Pancreas (tissue), 10 donors: ENCODE data around the gene RFX8. TPM values are rescaled to one million over a fixed set of nuclear protein-coding genes. Genes with fewer than 3 reads are reported as not detected.
"Not testable (repeated sequence)": the region's sequence is repeated elsewhere in the genome, so short reads cannot be mapped to it uniquely, and the experiment has no call there.

ENCODE experiments used
- ATAC-seq, 4 donors: fragments of 200-7000 bp; cut with Tn5 transposase; one replicate each; pipeline versions ENCODE4 v1.8.0 to v1.9.1; 2020; ENCODE audit warnings: mild to moderate bottlenecking in 4 of 4, moderate library complexity in 4 of 4
- DNase-seq, 6 donors: peaks; one replicate each; pipeline ENCODE4 v3.0.0-alpha.2; 2020
- FAIRE-seq: peaks from 2 replicates; lab custom pipeline; 2012; peaks lifted over from hg19 to GRCh38; lab: Jason Lieb, UNC
- H3K27ac ChIP-seq, 4 donors: fragments of 200-600 bp; sonication (generic); 1 replicate in 3 of 4; 2 replicates in 1 of 4; pipeline versions ENCODE4 v1.5.0 to v1.8.0; 2020
- H3K27me3 ChIP-seq, 4 donors: fragments of 200-600 bp; one replicate each; pipeline ENCODE4 v1.8.0; 2021
- H3K36me3 ChIP-seq, 3 donors: fragments of 200-600 bp; sonication (generic) in 1 of 3; one replicate each; pipeline versions ENCODE4 v1.5.0 to v1.8.0; 2020 to 2021
- H3K4me1 ChIP-seq, 3 donors: fragments of 200-600 bp; one replicate each; pipeline ENCODE4 v1.8.0; 2021
- H3K4me3 ChIP-seq, 4 donors: fragments of 200-600 bp; sonication (generic) in 2 of 4; one replicate each; pipeline versions ENCODE4 v1.5.0 to v1.8.0; 2020 to 2021
- H3K9me3 ChIP-seq, 4 donors: fragments of 200-600 bp; one replicate each; pipeline ENCODE4 v1.8.0; 2021
- CTCF ChIP-seq, 4 donors: fragments of 200-600 bp; sonication (generic) in 3 of 4; IDR thresholded peaks; one replicate each; pipeline versions ENCODE4 v1.5.0 to v1.8.0; 2021; ENCODE audit warnings: antibody characterized with exemption in 4 of 4
- WGBS, 2 donors: extraction: QIAGEN DNeasy Blood & Tissue Kit; methylation state at CpG; one replicate each; pipeline ENCODE4 v1.1.7; 2013; 5-methylcytosine and 5-hydroxymethylcytosine counted together
- intact Hi-C, 3 donors: fragments of 100-400 bp; cut with DNase I; formaldehyde crosslinking; loops; one replicate each; pipeline versions ENCODE4 v1.11.1 to v1.14.2; 2022
- polyA plus RNA-seq, 2 donors: library from polyadenylated mRNA; stranded (reverse); fragments of 200-250 nt; gene quantifications; one replicate each; pipeline ENCODE4 v1.2.3, GENCODE V29; 2013
- total RNA-seq, 6 donors: library from RNA; stranded (reverse); fragmentation: NEBNext Ultra II Directional in 4 of 6; extraction: Animal tissue kit (Norgen Biotek cat#: 25700) in 4 of 6; gene quantifications; one replicate each; pipeline versions ENCODE4 v1.2.1 to v1.2.4, GENCODE V29; 2021 to 2023
- donor health status: healthy with polysubstance abuse.
- donor health status: DM: no; HTN: no; CAD: no; lungs with moderate emphysema.
- donor health status: DM: no; HTN: no; CAD: no.
- donor health status: control.
- donor health status: control.
- donor health status: Bipolar disorder and iron deficiency.
- donor health status: DM: yes; HTN: yes; CAD: no.
- donor health status: DM: no; HTN: no; CAD: no.
- donor health status: DM: no; HTN: no; CAD: no.
- donor health status: DM: yes; HTN: yes; CAD: no.

The RFX8 gene
- total and polyA plus RNA-seq, 8 donors = 0.15 to 0.52 (median 0.34) TPM; not detected in 4

DNA sequence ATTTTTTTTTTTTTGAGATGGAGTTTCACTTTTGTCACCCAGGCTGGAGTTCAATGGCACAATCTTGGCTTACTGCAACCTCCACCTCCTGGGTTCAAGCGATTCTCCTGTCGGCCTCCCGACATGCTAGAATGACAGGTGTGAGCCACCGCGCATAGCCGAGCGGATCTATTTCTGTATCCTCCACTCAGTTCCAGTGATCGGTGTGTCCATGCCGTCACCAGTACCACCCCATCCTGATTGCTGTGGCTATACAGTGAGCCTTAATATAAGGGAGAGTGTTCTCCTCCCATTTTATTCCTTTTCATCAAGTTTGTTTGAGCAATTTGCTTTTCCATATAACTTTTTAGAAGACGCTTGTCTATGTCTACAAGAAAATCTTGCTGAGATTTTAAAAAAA is 35.2 kb downstream of the RFX8 start:
- WGBS, 2 donors = 87 to 90% methylated on average over 10 of the region's 10 CpGs
- FAIRE-seq (no peak), DNase-seq (no peak), ATAC-seq (no peak)
- Histone ChIP-seq H3K27ac (no peak overlapping the region), H3K4me1 (peaks cover 0 to 6% (median 0%) of the 10 kb centered on the region in 3 donors), H3K4me3 (no peak overlapping the region), H3K36me3 (no peaks in the 10 kb centered on the region), H3K27me3 (no peaks in the 10 kb centered on the region), H3K9me3 (no peaks in the 10 kb centered on the region)
- intact Hi-C loops = no loop called here
- TF ChIP-seq CTCF (IDR thresholded peaks at IDR 0.05) = no peak

GRCh38 chr2:101438555-101438954 is 36.4 kb downstream of the RFX8 start:
- FAIRE-seq, H3K4me1 ChIP-seq, ATAC-seq, H3K9me3 ChIP-seq, DNase-seq, H3K36me3 ChIP-seq, intact Hi-C loops, H3K27me3 ChIP-seq, H3K4me3 ChIP-seq, H3K27ac ChIP-seq: not testable (repeated sequence)
- WGBS, 2 donors = 70 to 91% methylated on average over 4 of the region's 4 CpGs

DNA sequence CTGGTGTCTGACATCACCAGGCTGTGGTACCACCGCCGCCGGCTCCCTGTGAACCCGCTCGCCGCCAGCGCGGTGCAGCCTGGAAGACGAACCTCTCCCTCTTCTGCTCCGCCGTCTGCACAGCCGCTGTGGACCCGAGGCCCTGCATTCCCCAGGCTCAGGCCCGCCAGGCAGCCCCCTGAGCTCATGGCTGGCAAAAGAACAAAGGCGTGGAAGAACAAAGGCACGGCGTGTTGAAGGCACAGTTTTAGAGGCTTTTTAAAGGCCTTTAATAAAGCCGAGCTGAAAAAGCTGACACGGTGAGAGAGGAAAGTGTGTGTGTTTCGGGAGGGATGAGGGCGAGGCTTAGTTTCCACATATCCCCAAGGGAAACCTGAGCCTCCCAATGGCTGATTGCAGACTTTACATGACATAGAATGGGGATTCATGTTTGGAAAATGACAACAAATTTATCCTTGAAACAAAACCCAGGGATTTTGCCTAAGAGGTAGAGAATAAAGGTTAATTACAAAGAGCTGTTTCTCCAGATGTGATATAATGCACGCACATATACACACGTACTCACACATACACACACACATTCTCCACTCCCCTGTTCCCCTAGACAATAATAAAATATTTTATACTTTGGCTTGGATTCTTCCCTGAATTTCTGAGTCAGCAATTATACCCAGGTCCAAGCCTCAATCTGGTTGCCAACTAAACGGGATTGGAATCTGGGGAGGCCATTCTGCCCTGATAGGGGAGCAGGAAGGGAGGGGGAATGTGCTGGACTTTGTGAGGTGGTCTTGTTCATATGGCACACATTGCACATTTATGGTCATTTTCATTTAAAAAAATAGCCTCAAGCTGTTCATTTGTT is 39.7 kb downstream of the RFX8 start:
- TF ChIP-seq CTCF (IDR thresholded peaks at IDR 0.05) = no peak
- Histone ChIP-seq H3K27me3 (no peaks in the 10 kb centered on the region), H3K9me3 (no peaks in the 10 kb centered on the region), H3K4me1 (peaks cover 0 to 6% (median 0%) of the 10 kb centered on the region in 3 donors), H3K36me3 (no peaks in the 10 kb centered on the region), H3K27ac (no peak overlapping the region), H3K4me3 (no peak overlapping the region)
- 76 to 77% methylated on average over 24 of the region's 24 CpGs for whole genome bisulfite sequencing, 2 donors
- FAIRE-seq (no peak), DNase-seq (no peak), ATAC-seq (no peak)
- intact Hi-C loops = no loop called here

GRCh38 chr2:101433465-101433864 is 41.4 kb downstream of the RFX8 start:
- Histone ChIP-seq H3K9me3 (no peaks in the 10 kb centered on the region), H3K27ac (no peak overlapping the region), H3K27me3 (no peaks in the 10 kb centered on the region), H3K36me3 (no peaks in the 10 kb centered on the region), H3K4me1 (no peaks in the 10 kb centered on the region), H3K4me3 (no peak overlapping the region)
- FAIRE-seq (no peak), DNase-seq (no peak), ATAC-seq (no peak)
- intact Hi-C loops = no loop called here
- no peak for TF ChIP-seq CTCF (IDR thresholded peaks at IDR 0.05)
- WGBS, 2 donors = 85 to 86% methylated on average over 3 of the region's 3 CpGs

GRCh38 chr2:101432411-101433181 is 42.3 kb downstream of the RFX8 start:
- FAIRE-seq (no peak), ATAC-seq (no peak), DNase-seq (no peak)
- intact Hi-C loops = no loop called here
- 86 to 92% methylated on average over 20 of the region's 20 CpGs for WGBS, 2 donors
- no peaks in the 10 kb centered on the region for H3K36me3 ChIP-seq
- no peaks in the 10 kb centered on the region for H3K4me1 ChIP-seq
- no peak overlapping the region for H3K27ac ChIP-seq
- no peaks in the 10 kb centered on the region for H3K27me3 ChIP-seq
- H3K4me3 ChIP-seq = no peak overlapping the region
- TF ChIP-seq CTCF (IDR thresholded peaks at IDR 0.05) = no peak
- no peaks in the 10 kb centered on the region for H3K9me3 ChIP-seq
